ENCODE results near the gene SMIM5. TPM values are rescaled to one million over a fixed set of nuclear protein-coding genes. Genes with fewer than 3 reads are reported as not detected.

The SMIM5 gene
- total RNA-seq, 4 donors from 2014 or later, result 68.8 to 161 (median 97.1) TPM; not detected in 1

- TF ChIP-seq POLR2A (IDR thresholded peaks at IDR 0.05), result no peak
- TF ChIP-seq, protein P1, sequence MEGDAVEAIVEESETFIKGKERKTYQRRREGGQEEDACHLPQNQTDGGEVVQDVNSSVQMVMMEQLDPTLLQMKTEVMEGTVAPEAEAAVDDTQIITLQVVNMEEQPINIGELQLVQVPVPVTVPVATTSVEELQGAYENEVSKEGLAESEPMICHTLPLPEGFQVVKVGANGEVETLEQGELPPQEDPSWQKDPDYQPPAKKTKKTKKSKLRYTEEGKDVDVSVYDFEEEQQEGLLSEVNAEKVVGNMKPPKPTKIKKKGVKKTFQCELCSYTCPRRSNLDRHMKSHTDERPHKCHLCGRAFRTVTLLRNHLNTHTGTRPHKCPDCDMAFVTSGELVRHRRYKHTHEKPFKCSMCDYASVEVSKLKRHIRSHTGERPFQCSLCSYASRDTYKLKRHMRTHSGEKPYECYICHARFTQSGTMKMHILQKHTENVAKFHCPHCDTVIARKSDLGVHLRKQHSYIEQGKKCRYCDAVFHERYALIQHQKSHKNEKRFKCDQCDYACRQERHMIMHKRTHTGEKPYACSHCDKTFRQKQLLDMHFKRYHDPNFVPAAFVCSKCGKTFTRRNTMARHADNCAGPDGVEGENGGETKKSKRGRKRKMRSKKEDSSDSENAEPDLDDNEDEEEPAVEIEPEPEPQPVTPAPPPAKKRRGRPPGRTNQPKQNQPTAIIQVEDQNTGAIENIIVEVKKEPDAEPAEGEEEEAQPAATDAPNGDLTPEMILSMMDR (IDR thresholded peaks at IDR 0.05), result no peak
- Histone ChIP-seq H3K27me3 (no peaks in the 10 kb centered on the region), H3K27ac (no peak overlapping the region), H3K4me1 (no peaks in the 10 kb centered on the region), H3K4me3 (no peak overlapping the region), H3K36me3 (peaks cover 0 to 83% (median 0%) of the 10 kb centered on the region in 3 donors), H3K9me3 (no peaks in the 10 kb centered on the region)
- DNase-seq, result no peak
Observed at GRCh38 chr17:75624021-75624420, 9.2 kb upstream of the SMIM5 start.

- TF ChIP-seq, protein P1 (IDR thresholded peaks at IDR 0.05), result no peak
- no peak for TF ChIP-seq POLR2A (IDR thresholded peaks at IDR 0.05)
- no peaks in the 10 kb centered on the region for H3K4me1 ChIP-seq
- H3K36me3 ChIP-seq, result peaks cover 0 to 75% (median 0%) of the 10 kb centered on the region in 3 donors
- no peak overlapping the region for H3K27ac ChIP-seq
- H3K9me3 ChIP-seq, result no peaks in the 10 kb centered on the region
- no peak for DNase-seq
- no peak overlapping the region for H3K4me3 ChIP-seq
- no peaks in the 10 kb centered on the region for H3K27me3 ChIP-seq
Observed at GRCh38 chr17:75624714-75625345, 8.4 kb upstream of the SMIM5 start.

DNA sequence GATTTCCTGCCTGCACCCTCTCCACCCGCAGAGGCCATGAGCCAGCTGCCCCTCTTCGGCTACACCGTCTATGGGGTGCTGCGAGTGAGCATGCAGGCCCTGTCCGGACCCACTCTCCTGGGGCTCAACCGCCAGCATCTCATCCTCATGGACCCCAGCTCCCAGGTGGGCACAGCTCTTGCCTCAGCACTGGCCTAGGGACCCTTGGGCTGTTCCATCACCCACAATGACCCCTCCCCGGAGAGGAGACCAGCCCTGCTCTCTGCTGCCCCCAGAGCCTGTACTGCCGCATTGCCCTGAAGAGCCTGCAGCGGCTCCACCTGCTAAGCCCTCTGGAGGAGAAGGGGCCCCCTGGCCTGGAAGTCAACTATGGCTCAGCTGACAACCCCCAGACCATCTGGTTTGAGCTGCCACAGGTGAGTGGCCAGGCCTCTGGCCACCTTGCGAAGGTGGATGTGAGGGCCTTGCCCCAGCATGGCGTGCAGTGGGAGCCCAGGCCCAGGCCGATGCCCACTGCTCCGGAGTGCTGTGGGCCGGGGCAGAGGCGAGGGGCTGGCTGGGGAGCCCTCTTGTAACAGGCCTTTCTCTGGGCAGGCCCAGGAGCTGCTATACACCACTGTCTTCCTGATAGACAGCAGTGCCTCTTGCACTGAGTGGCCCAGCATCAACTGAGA, 7.3 kb upstream of the SMIM5 start:
- Histone ChIP-seq H3K9me3 (no peaks in the 10 kb centered on the region), H3K4me3 (no peak overlapping the region), H3K36me3 (peaks cover 0 to 67% (median 0%) of the 10 kb centered on the region in 3 donors), H3K27ac (no peak overlapping the region), H3K27me3 (no peaks in the 10 kb centered on the region), H3K4me1 (no peaks in the 10 kb centered on the region)
- DNase-seq, result no peak
- TF ChIP-seq, protein P1 (IDR thresholded peaks at IDR 0.05), result peak in 4 of 6 experiments; percentile 33 to 54 (median 51)
- TF ChIP-seq POLR2A (IDR thresholded peaks at IDR 0.05), result no peak

GRCh38 chr17:75626496-75627038, 6.7 kb upstream of the SMIM5 start:
- H3K9me3 ChIP-seq, result no peaks in the 10 kb centered on the region
- DNase-seq, result no peak
- no peak overlapping the region for H3K27ac ChIP-seq
- no peaks in the 10 kb centered on the region for H3K27me3 ChIP-seq
- H3K36me3 ChIP-seq, result peaks cover 0 to 61% (median 0%) of the 10 kb centered on the region in 3 donors
- TF ChIP-seq, protein P1 (IDR thresholded peaks at IDR 0.05), result no peak
- no peak for TF ChIP-seq POLR2A (IDR thresholded peaks at IDR 0.05)
- H3K4me3 ChIP-seq, result no peak overlapping the region
- H3K4me1 ChIP-seq, result no peaks in the 10 kb centered on the region

- H3K27ac ChIP-seq, result no peak overlapping the region
- H3K9me3 ChIP-seq, result no peaks in the 10 kb centered on the region
Observed at GRCh38 chr17:75627094-75627493, 6.1 kb upstream of the SMIM5 start.

More at GRCh38 chr17:75627094-75627493, 6.1 kb upstream of the SMIM5 start:
- Histone ChIP-seq H3K4me3 (no peak overlapping the region), H3K27me3 (no peaks in the 10 kb centered on the region), H3K36me3 (peaks cover 0 to 55% (median 0%) of the 10 kb centered on the region in 3 donors), H3K4me1 (peaks cover 0 to 3% (median 0%) of the 10 kb centered on the region in 4 donors)
- DNase-seq, result no peak
- no peak for TF ChIP-seq POLR2A (IDR thresholded peaks at IDR 0.05)
- TF ChIP-seq, protein P1 (IDR thresholded peaks at IDR 0.05), result no peak
